HG02678 (cell line): ENCODE results near the gene RABGGTA.

Experiments used
- ATAC-seq: cut with Tn5 transposase; IDR thresholded peaks from one replicate; pipeline ENCODE4 v1.9.1; 2021; ENCODE audit warnings: mild to moderate bottlenecking, moderate library complexity; ENCODE audit not compliant: unreplicated experiment

Gene RABGGTA

GRCh38 chr14:24279301-24280186 lies 8.1 kb upstream of the RABGGTA start:
- ATAC-seq, result peak; percentile 72

- ATAC-seq, result no peak
Observed at GRCh38 chr14:24278424-24278823, 7.0 kb upstream of the RABGGTA start.

- no peak for ATAC-seq
Observed at GRCh38 chr14:24277606-24278321, 6.4 kb upstream of the RABGGTA start.

GRCh38 chr14:24277071-24277470 lies 5.7 kb upstream of the RABGGTA start:
- no peak for ATAC-seq

- peak; percentile 29 for ATAC-seq
Observed at GRCh38 chr14:24274101-24274543, 2.7 kb upstream of the RABGGTA start.

- no peak for ATAC-seq
Observed at GRCh38 chr14:24273422-24273998, 2.1 kb upstream of the RABGGTA start.

GRCh38 chr14:24272467-24272866 lies 1.1 kb upstream of the RABGGTA start:
- no peak for ATAC-seq

GRCh38 chr14:24271834-24272263 lies 452 bp upstream of the RABGGTA start:
- no peak for ATAC-seq

- no peak for ATAC-seq
Observed at GRCh38 chr14:24270537-24271133, 762 bp downstream of the RABGGTA start.

GRCh38 chr14:24269910-24270536 lies 1.4 kb downstream of the RABGGTA start:
- no peak for ATAC-seq

GRCh38 chr14:24269368-24269767 lies 2.0 kb downstream of the RABGGTA start:
- ATAC-seq, result no peak

GRCh38 chr14:24268225-24268624 lies 3.2 kb downstream of the RABGGTA start:
- no peak for ATAC-seq

- no peak for ATAC-seq
Observed at GRCh38 chr14:24267516-24267915, 3.9 kb downstream of the RABGGTA start.

- no peak for ATAC-seq
Observed at GRCh38 chr14:24266344-24267244, 4.8 kb downstream of the RABGGTA start.

- ATAC-seq, result no peak
Observed at GRCh38 chr14:24264298-24264697, 7.1 kb downstream of the RABGGTA start.

GRCh38 chr14:24263848-24264247 lies 7.5 kb downstream of the RABGGTA start:
- ATAC-seq, result no peak

GRCh38 chr14:24262821-24263733 lies 8.3 kb downstream of the RABGGTA start, which contains the start of gene TGM1:
Gene TGM1 (minus strand): TSS chr14:24263177. CDS start chr14:24262352, 825 bp downstream.
- ATAC-seq, result no peak

GRCh38 chr14:24261969-24262327 lies 9.4 kb downstream of the RABGGTA start:
- ATAC-seq, result no peak
